WTC11 (cell line): ENCODE data around the gene KLHL26.

ENCODE experiments used
- CTCF ChIP-seq: fragments of 200-600 bp; IDR thresholded peaks from 2 replicates; pipeline ENCODE4 v1.8.0; 2022; ENCODE audit warnings: antibody characterized with exemption
- FOXP1 ChIP-seq: sonication (generic); formaldehyde crosslinking; IDR thresholded peaks from 2 replicates; pipeline ENCODE4 v1.8.0; 2022; ENCODE audit warnings: missing genetic modification reagents, mild to moderate bottlenecking, moderate library complexity, borderline replicate concordance
- NFE2L1 ChIP-seq: sonication (generic); formaldehyde crosslinking; IDR thresholded peaks from 2 replicates; pipeline ENCODE4 v1.8.1; 2023; ENCODE audit warnings: missing genetic modification reagents
- SOX15 ChIP-seq: fragments of 250-450 bp; sonication (Bioruptor Pico); IDR thresholded peaks from 2 replicates; pipeline ENCODE4 v1.9.0; 2021; ENCODE audit warnings: mild to moderate bottlenecking
- ZNF232 ChIP-seq: sonication (generic); formaldehyde crosslinking; IDR thresholded peaks from 2 replicates; pipeline ENCODE4 v1.8.0; 2022; ENCODE audit warnings: mild to moderate bottlenecking, missing genetic modification reagents
- ZNF423 ChIP-seq: fragments of 250-450 bp; sonication (Bioruptor Pico); IDR thresholded peaks from 2 replicates; pipeline ENCODE4 v2.1.2; 2022; ENCODE audit warnings: mild to moderate bottlenecking, moderate library complexity
- TF ChIP-seq, protein P1 (sequence below): sonication (generic); formaldehyde crosslinking; IDR thresholded peaks from 2 replicates; pipeline ENCODE4 v1.8.1; 2022; ENCODE audit warnings: low read depth, missing genetic modification reagents, borderline replicate concordance
- TF ChIP-seq, protein P2 (sequence below): sonication (generic); formaldehyde crosslinking; IDR thresholded peaks from 2 replicates; pipeline ENCODE4 v1.8.1; 2023; ENCODE audit warnings: mild to moderate bottlenecking, missing genetic modification reagents, borderline replicate concordance
- TF ChIP-seq, protein P3 (sequence below): sonication (generic); formaldehyde crosslinking; IDR thresholded peaks from 2 replicates; pipeline ENCODE4 v1.8.0; 2022; ENCODE audit warnings: mild to moderate bottlenecking, missing genetic modification reagents

GRCh38 chr19:18666317-18666716 is 29.5 kb downstream of the KLHL26 start:
- TF ChIP-seq ZNF423 (CRISPR knock-in tag) (no peak), FOXP1 (no peak), CTCF (no peak), ZNF232 (CRISPR knock-in tag) (no peak), NFE2L1 (no peak), SOX15 (CRISPR knock-in tag) (no peak)
- TF ChIP-seq, protein P1, sequence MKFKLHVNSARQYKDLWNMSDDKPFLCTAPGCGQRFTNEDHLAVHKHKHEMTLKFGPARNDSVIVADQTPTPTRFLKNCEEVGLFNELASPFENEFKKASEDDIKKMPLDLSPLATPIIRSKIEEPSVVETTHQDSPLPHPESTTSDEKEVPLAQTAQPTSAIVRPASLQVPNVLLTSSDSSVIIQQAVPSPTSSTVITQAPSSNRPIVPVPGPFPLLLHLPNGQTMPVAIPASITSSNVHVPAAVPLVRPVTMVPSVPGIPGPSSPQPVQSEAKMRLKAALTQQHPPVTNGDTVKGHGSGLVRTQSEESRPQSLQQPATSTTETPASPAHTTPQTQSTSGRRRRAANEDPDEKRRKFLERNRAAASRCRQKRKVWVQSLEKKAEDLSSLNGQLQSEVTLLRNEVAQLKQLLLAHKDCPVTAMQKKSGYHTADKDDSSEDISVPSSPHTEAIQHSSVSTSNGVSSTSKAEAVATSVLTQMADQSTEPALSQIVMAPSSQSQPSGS, result no peak
- TF ChIP-seq, protein P2, sequence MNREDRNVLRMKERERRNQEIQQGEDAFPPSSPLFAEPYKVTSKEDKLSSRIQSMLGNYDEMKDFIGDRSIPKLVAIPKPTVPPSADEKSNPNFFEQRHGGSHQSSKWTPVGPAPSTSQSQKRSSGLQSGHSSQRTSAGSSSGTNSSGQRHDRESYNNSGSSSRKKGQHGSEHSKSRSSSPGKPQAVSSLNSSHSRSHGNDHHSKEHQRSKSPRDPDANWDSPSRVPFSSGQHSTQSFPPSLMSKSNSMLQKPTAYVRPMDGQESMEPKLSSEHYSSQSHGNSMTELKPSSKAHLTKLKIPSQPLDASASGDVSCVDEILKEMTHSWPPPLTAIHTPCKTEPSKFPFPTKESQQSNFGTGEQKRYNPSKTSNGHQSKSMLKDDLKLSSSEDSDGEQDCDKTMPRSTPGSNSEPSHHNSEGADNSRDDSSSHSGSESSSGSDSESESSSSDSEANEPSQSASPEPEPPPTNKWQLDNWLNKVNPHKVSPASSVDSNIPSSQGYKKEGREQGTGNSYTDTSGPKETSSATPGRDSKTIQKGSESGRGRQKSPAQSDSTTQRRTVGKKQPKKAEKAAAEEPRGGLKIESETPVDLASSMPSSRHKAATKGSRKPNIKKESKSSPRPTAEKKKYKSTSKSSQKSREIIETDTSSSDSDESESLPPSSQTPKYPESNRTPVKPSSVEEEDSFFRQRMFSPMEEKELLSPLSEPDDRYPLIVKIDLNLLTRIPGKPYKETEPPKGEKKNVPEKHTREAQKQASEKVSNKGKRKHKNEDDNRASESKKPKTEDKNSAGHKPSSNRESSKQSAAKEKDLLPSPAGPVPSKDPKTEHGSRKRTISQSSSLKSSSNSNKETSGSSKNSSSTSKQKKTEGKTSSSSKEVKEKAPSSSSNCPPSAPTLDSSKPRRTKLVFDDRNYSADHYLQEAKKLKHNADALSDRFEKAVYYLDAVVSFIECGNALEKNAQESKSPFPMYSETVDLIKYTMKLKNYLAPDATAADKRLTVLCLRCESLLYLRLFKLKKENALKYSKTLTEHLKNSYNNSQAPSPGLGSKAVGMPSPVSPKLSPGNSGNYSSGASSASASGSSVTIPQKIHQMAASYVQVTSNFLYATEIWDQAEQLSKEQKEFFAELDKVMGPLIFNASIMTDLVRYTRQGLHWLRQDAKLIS (CRISPR knock-in tag), result no peak
- TF ChIP-seq, protein P3, sequence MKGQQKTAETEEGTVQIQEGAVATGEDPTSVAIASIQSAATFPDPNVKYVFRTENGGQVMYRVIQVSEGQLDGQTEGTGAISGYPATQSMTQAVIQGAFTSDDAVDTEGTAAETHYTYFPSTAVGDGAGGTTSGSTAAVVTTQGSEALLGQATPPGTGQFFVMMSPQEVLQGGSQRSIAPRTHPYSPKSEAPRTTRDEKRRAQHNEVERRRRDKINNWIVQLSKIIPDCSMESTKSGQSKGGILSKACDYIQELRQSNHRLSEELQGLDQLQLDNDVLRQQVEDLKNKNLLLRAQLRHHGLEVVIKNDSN (CRISPR knock-in tag), result no peak
